Keratinocyte (primary cell): ENCODE measurements around the gene EME1. TPM values are rescaled to one million over a fixed set of nuclear protein-coding genes. Genes with fewer than 3 reads are reported as not detected.

Experiments
- DNase-seq: peaks from one replicate; pipeline ENCODE4 v3.0.0-alpha.2; 2011; ENCODE audit warnings: low read depth, missing footprints, low spot score
- FAIRE-seq: peaks from 2 replicates; lab custom pipeline; 2011; peaks lifted over from hg19 to GRCh38; lab: Jason Lieb, UNC
- H2AFZ ChIP-seq: 2 replicates; pipeline ENCODE4 v1.6.0; 2012; ENCODE audit warnings: low read length, control low read depth, inconsistent platforms; ENCODE audit not compliant: control insufficient read depth
- H3K27ac ChIP-seq: 2 replicates; pipeline ENCODE4 v1.5.1; 2011; ENCODE audit warnings: low read length; ENCODE audit not compliant: control insufficient read depth, insufficient read depth
- H3K27me3 ChIP-seq: 3 replicates; pipeline ENCODE4 v1.6.0; 2011; ENCODE audit warnings: low read length; ENCODE audit not compliant: control insufficient read depth, insufficient read depth; ENCODE audit errors: extremely low read depth
- H3K36me3 ChIP-seq, 2 experiments: 2 replicates in 1 of 2; 3 replicates in 1 of 2; pipeline ENCODE4 v1.5.1; 2011; ENCODE audit warnings: low read length in 2 of 2, mild to moderate bottlenecking in 1 of 2; ENCODE audit not compliant: control insufficient read depth in 2 of 2, insufficient read depth in 2 of 2; ENCODE audit errors: extremely low read depth in 1 of 2
- H3K4me1 ChIP-seq: 3 replicates; pipeline ENCODE4 v1.5.1; 2011; ENCODE audit warnings: low read length; ENCODE audit not compliant: control insufficient read depth, insufficient read depth; ENCODE audit errors: extremely low read depth
- H3K4me2 ChIP-seq: 3 replicates; pipeline ENCODE4 v1.6.0; 2011; ENCODE audit warnings: low read depth, low read length; ENCODE audit not compliant: control insufficient read depth, insufficient read depth; ENCODE audit errors: extremely low read depth
- H3K4me3 ChIP-seq, 3 experiments: fragments of 200-600 bp in 1 of 3; sonication (generic) in 1 of 3; 2 replicates in 2 of 3; 3 replicates in 1 of 3; pipeline ENCODE4 v1.5.1; 2011 to 2016; ENCODE audit warnings: low read length in 3 of 3, mild to moderate bottlenecking in 3 of 3, control low read depth in 2 of 3, inconsistent platforms in 1 of 3, low read depth in 1 of 3, mixed read lengths in 1 of 3, mixed run types in 1 of 3, moderate library complexity in 1 of 3; ENCODE audit not compliant: control insufficient read depth in 2 of 3, insufficient read depth in 2 of 3; ENCODE audit errors: extremely low read depth in 1 of 3
- H3K79me2 ChIP-seq: 2 replicates; pipeline ENCODE4 v1.6.0; 2012; ENCODE audit warnings: low read length; ENCODE audit not compliant: control insufficient read depth, insufficient read depth
- H3K9ac ChIP-seq: 3 replicates; pipeline ENCODE4 v1.6.0; 2011; ENCODE audit warnings: low read length; ENCODE audit not compliant: control insufficient read depth, insufficient read depth; ENCODE audit errors: extremely low read depth
- H3K9me1 ChIP-seq: 3 replicates; pipeline ENCODE4 v1.6.0; 2011; ENCODE audit warnings: low read length; ENCODE audit not compliant: control insufficient read depth, insufficient read depth; ENCODE audit errors: extremely low read depth
- H3K9me3 ChIP-seq: 2 replicates; pipeline ENCODE4 v1.5.1; 2012; ENCODE audit warnings: low read depth, low read length; ENCODE audit not compliant: control insufficient read depth
- H4K20me1 ChIP-seq: 3 replicates; pipeline ENCODE4 v1.6.0; 2011; ENCODE audit warnings: low read length; ENCODE audit not compliant: control insufficient read depth, insufficient read depth; ENCODE audit errors: extremely low read depth
- CTCF ChIP-seq, 3 experiments: IDR thresholded peaks in 1 of 3; conservative IDR thresholded peaks in 1 of 3; optimal IDR thresholded peaks in 1 of 3; 2 replicates in 2 of 3; 3 replicates in 1 of 3; pipeline versions ENCODE3 to v1.5.1; 2011; ENCODE audit warnings: low read length in 3 of 3, mild to moderate bottlenecking in 3 of 3, moderate library complexity in 2 of 3, control low read depth in 1 of 3, inconsistent platforms in 1 of 3; ENCODE audit not compliant: insufficient read depth in 2 of 3; ENCODE audit errors: extremely low read depth in 1 of 3
- EZH2 ChIP-seq: IDR thresholded peaks from one replicate; pipeline ENCODE4 v1.6.1; 2012; ENCODE audit warnings: inconsistent platforms, mild to moderate bottlenecking, low read length, moderate library complexity
- dilution Hi-C: fragments of 300-500 bp; cut with MboI; formaldehyde crosslinking; loops from one replicate; pipeline ENCODE4 v1.7.0; 2020; ENCODE audit warnings: low sequenced_read_pairs; ENCODE audit not compliant: extremely low pct_ligation_motif_present
- polyA plus RNA-seq, 5 experiments: library from polyadenylated mRNA; depleted of rRNA in 3 of 5; stranded (reverse) in 3 of 5; stranded (forward) in 1 of 5; unstranded in 1 of 5; fragments of >200 nt; gene quantifications; 1 replicate in 1 of 5; 2 replicates in 3 of 5; 3 replicates in 1 of 5; pipeline versions ENCODE4 v1.2.1 to v1.2.3, GENCODE V29; 2011 to 2012; ENCODE audit warnings: missing spikeins in 2 of 5, low read depth in 1 of 5, low replicate concordance in 1 of 5

The EME1 gene
- polyA plus RNA-seq, 1 donor (not counting 4 experiments of a cell fraction or from before 2014, with no cell fraction given), result 4.7 TPM

GRCh38 chr17:50365165-50365564 is 7.9 kb upstream of the EME1 start:
- Histone ChIP-seq H3K27me3 (no peaks in the 10 kb centered on the region), H3K4me1 (peaks cover 5% of the 10 kb centered on the region), H3K9me3 (no peaks in the 10 kb centered on the region), H3K4me2 (no peak overlapping the region), H3K9ac (no peak overlapping the region), H3K79me2 (peaks cover 7% of the 10 kb centered on the region), H3K27ac (no peak overlapping the region), H3K9me1 (no peaks in the 10 kb centered on the region), H3K4me3 (no peak overlapping the region), H4K20me1 (no peaks in the 10 kb centered on the region), H3K36me3 (peaks cover 28 to 40% of the 10 kb centered on the region in 2 experiments), H2AFZ (no peak overlapping the region)
- dilution Hi-C loops, result no loop called here
- no peak for FAIRE-seq
- TF ChIP-seq CTCF (optimal IDR thresholded peaks at IDR 0.05 in 1 of 3, IDR thresholded peaks at IDR 0.05 in 1 of 3, conservative IDR thresholded peaks at IDR 0.05 in 1 of 3; ENCODE audit: extremely low read depth in 1 of 3, insufficient read depth in 2 of 3, low read length in 3 of 3), result no peak
- no peak for TF ChIP-seq EZH2
- DNase-seq, result no peak

GRCh38 chr17:50365649-50366393 is 7.2 kb upstream of the EME1 start:
- H3K27me3 ChIP-seq, result no peaks in the 10 kb centered on the region
- no peak overlapping the region for H3K27ac ChIP-seq
- H3K36me3 ChIP-seq, result peaks cover 26 to 46% of the 10 kb centered on the region in 2 experiments
- no peak overlapping the region for H3K4me3 ChIP-seq
- DNase-seq (no peak), FAIRE-seq (no peak)
- peaks cover 5% of the 10 kb centered on the region for H3K4me1 ChIP-seq
- no peaks in the 10 kb centered on the region for H3K9me1 ChIP-seq
- peaks cover 4% of the 10 kb centered on the region for H4K20me1 ChIP-seq
- H3K4me2 ChIP-seq, result no peak overlapping the region
- H3K79me2 ChIP-seq, result peaks cover 13% of the 10 kb centered on the region
- H3K9me3 ChIP-seq, result no peaks in the 10 kb centered on the region
- TF ChIP-seq CTCF (optimal IDR thresholded peaks at IDR 0.05 in 1 of 3, IDR thresholded peaks at IDR 0.05 in 1 of 3, conservative IDR thresholded peaks at IDR 0.05 in 1 of 3; ENCODE audit: extremely low read depth in 1 of 3, insufficient read depth in 2 of 3, low read length in 3 of 3) (no peak), EZH2 (no peak)
- no peak overlapping the region for H2AFZ ChIP-seq
- dilution Hi-C loops, result no loop called here
- H3K9ac ChIP-seq, result no peak overlapping the region
